Stimulated activated CD4-positive, alpha-beta T cell treated with anti-CD3 and anti-CD28 coated beads, TNF-alpha, amount 100 ng/mL, for 4 hours (primary cell): ENCODE measurements around the gene NCDN.

Source experiments
- DNase-seq, 3 experiments: peaks; one replicate each; pipeline ENCODE4 v3.0.0-alpha.2; 2020; ENCODE audit warnings: low read depth in 3 of 3

The NCDN gene

DNA sequence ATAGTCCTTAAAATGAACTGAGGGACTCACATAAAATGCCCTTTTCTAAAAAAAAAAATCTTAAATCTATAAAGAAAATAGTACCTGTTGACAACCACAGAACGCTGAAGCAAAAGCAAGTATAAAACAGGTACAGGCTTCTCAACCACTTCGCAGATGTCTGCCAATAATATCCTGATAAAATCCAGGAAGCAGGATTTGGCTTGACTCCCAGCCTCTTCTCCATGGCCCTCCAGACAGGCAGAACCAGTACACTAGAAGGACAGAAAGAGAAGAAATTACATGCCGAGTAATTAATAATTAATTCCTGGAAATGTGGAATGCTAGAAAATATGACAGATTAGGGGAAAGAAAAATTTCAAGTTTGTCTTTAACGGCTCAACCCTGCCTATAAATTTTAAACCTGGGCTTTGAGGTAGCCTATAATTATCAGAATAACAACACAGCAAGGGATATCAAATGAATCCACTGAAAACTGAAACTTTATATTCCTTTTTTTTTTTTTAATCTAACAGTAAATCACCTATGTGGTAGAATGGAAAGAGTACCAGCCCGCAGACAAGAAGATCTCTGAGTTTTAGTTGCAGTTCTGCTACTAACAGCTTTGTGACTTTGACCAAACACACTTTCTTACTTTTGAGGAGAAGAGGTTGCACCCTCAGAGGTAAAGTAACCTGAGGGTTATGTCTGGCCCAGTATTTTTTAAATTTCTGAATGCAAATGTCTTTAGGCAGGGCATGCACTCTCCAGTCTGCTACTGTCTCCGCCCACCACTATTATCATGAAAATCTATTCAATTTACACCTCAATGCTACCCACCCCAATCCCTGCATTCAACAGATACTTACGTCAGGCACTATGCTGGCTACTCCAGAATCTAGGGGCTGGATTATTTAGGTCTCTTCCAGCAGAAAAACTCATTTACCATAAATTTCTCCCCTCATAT, 3.1 kb upstream of the NCDN start:
- no peak for DNase-seq

DNA sequence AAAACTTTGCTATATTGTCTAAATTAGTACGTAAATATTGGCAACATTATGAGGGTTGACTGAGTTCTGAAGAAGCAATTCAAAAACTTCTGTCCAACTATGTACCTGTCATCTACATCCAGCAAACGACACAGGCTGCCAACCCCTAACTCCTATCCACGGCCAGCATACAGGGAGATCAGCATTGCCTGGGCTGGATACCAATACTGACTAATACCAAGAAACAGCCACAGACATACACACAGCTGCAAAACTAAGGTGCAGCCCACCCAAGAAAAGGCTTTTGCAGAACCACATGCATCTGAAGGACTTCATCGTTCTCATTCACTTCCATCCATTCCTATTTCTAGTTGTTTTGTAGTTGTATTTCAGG, 2.4 kb upstream of the NCDN start:
- DNase-seq, result no peak

DNA sequence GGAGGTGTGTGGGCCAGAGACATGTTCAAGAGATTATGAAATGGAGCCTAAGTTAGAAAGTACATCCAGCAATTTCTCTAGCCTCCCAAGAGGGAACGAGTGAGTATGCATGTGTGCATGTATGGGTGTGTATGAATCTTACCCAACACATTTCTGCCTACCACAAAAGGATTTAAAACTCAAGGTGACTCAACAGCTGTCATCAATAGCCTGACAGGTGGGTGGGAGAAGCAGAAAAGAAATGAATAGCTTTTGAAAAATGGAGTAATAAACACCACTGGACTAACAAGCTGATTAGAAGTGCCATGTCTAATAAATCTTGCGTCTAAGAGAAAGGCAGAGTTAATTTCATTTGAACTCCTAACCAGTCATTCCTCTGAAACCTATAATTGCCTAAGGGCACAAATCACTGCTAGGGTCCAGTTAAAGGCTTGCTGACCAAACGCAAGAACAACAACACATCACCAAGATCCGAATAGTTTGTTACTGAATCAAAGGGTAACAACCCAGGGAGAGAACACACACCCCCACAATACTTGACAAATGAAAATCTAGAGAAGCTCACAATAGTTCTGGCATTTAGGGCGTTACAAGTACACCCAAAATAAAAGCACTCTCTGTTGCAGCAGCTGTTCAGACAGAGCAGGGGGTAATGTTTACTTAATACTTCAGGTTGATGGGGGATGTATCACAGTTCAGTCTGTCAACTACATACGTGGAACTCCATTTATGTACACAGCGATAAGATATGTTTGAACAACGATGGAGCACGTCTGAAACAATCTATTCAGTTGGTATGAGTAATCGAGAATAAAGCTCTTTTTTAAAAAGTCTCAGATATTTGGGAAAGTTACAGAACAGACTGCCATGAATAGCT, 1.8 kb upstream of the NCDN start:
- DNase-seq, result no peak

DNA sequence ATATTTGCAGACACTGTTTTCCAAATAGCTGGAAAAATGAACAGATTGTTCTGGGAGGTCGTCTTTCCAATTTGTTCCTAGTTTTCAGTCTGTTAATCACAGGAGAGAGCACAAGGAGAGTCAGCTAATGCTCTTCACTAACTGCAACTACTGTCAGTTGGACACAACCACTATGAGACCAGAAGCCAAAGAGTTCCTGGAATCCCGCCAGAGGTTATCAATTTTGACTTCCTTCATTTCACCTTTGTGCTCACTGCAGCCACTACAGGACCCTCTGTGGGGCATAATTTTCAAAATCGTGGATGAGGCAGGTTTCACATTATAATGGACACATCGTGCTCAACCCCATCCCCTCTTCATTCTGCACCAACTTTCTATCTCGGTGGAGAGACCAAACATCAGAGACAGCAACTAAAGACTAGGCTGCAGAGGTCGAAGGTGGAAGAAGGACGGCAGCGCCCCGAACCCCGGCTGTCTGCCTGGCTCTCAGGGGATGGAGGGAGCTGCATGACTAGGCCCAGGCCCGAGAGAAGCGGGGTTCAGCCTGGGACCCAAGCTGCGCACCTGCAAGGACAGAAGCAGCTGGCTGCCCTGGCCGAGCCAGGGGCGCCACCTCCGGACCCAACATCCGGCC, 998 bp upstream of the NCDN start:
- DNase-seq, result no peak

DNA sequence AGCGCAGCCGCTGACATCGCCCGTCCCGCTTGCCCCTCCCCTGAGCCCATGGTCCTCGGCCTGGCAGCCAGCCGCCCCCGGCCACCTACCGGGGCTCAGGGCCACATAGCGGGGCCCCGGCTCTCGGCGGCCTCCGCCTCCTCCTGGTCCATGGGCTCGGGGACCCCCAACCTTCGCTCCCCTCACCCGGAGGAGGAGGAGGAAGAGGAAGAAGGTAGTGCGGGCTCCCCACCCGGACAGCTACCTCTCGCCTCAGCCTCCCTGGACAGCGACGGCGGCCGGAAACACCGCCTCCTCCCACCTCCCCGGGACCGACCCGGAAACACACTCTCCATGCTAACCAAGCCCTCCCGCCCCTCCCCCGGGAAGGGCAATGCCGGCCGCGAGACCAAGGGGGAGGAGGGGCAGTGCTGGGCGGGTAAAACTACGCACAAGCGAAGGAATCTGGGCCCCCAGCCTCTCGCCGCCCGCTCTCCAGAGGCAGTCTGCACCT, 435 bp upstream of the NCDN start, which contains the start of gene KIAA0319L:
KIAA0319L (minus strand) TSS at position 286 of the 493 bp plus-strand sequence. CDS start 2,912 bp downstream, outside the sequence.
- no peak for DNase-seq

DNA sequence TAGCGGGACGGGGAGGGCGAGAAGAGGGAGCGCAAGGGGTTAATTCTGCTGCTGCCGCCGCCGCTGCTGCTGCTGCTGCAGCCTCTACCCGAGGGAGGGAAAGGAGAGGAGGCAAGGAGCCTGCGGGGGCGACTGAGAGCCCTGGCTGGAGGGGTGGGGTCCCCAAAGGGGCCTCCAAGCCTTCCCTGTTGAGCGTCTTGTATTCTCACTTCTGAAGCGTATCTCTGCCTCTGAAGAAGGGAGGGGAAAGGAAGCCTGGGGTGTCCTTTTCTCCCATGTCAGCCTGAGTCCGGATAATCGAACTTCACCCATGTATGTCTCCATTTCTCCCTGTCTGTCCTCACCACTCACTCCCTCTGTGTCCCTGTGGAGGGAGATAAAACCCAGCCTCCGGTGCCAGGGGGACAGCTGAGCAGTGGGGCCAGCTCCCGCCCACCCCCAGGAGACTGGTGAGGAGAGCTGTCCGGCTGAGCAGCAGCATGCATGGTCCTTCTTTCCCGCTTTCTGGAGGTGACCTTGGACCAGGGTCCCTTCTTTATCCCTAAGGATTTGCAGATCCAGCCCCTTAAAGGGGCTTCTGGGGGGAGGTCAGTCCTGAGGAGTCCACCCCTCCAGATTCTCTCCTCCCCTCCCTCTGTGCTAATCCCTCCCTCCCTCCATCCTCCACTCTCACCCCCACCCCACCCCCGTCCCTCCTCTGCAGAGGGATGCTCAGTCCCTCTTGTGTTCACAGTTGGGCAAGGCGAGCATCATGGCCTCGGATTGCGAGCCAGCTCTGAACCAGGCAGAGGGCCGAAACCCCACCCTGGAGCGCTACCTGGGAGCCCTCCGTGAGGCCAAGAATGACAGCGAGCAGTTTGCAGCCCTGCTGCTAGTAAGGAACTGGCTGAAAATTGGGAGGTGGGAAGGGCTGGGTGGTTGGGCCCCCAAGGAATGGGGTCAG, 1.0 kb downstream of the NCDN start:
- DNase-seq, result no peak

DNA sequence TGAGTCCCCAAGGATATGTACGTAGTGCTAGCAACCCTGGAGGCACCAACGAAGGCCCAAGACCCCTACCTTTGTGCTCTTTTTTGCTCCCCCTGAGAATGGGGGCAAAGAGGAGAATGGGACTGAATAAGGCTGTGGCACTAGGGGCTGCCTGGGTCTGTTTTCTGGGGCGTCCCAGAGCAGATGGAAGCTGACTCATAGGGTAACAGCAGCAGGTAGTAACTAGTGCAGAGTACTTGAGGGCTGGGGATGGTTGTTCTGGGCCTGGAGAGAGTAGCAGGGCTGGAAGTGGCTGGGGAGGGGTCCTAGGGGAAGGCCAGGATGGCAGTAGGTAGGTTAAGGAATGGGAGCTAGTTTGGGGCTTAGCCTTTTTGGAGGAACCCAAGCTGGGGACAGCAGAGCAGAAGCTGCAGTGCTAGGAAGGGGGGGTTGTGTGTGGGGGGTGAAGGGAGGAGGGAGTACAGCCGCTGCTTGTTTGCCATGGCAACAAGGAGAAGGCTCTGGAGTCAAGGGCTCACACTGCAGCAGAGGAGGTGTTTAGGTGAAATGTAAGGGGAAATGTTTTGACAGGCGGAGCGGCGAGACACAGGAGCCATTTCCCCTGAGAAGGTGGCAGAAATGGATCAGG, 1.8 kb downstream of the NCDN start:
- no peak for DNase-seq

DNA sequence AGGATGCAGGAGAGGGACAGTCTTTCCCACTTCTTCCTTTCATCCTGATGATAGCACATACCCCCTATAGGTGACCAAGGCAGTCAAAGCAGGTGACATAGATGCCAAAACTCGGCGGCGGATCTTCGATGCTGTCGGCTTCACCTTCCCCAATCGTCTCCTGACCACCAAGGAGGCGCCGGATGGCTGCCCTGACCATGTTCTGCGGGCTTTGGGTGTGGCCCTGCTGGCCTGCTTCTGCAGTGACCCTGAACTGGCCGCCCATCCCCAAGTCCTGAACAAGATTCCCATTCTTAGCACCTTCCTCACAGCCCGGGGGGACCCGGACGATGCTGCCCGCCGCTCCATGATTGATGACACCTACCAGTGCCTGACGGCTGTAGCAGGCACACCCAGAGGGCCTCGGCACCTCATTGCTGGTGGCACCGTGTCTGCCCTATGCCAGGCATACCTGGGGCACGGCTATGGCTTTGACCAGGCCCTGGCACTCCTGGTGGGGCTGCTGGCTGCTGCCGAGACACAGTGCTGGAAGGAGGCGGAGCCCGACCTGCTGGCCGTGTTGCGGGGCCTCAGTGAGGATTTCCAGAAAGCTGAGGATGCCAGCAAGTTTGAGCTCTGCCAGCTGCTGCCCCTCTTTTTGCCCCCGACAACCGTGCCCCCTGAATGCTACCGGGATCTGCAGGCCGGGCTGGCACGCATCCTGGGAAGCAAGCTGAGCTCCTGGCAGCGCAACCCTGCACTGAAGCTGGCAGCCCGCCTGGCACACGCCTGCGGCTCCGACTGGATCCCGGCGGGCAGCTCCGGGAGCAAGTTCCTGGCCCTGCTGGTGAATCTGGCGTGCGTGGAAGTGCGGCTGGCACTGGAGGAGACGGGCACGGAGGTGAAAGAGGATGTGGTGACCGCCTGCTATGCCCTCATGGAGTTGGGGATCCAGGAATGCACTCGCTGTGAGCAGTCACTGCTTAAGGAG, 2.9 kb downstream of the NCDN start:
- DNase-seq, result no peak

DNA sequence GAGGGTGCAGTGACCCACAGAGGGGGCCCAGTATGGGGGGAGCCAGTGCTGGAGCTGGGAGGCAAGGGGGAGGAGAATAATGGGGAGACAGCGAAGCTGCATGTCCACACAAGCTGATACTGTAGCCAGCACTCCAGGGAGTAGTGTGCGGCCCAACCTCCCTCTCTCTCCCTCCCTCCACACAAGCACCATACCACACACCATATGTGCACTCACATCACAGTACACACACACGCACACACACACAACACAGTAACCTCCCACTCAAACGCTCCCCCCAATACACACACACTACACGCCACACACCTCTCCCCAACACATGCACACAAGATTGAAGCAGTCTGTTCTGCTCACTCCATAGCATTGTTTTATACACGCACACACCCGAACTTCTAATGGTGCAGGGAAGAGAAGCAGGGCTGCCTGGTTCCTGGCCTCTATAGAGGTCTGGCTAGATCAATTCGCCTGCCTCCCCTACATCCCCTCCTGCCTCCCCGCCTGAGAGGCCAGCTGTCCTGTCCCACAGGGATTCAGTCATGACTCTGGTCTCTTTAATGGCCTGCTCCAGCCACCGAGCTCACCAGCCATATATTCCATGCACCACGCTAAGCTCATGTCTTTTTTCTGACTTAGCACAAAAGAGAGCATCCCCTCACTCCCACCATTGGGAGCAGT, 3.8 kb downstream of the NCDN start:
- no peak for DNase-seq

DNA sequence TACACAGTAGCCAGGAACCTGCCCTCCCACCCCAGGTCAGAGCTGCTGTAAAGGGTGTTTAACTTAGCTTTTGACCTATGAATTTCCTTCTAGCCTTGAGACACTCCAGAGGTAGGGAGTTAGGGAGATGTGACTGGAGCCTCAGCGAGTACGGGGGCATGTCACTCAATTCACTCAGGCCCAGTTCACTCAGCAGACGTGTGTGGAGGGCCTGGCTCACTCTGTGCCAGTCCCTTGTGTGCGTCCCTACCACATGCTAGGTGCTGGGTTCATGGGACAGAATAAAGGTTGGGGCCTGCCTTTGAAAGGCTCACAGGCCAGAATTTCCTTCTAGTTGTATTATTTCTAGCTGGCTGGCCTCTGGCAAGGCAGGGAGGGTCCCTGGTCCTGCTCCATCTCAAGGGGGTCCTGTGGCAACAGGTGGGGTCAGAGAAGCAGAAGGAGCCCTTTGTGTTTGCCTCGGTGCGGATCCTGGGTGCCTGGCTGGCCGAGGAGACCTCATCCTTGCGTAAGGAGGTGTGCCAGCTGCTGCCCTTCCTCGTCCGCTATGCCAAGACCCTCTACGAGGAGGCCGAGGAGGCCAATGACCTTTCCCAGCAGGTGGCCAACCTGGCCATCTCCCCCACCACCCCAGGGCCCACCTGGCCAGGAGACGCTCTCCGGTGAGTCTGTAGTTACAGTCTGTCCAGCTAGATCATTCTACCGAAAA, 4.5 kb downstream of the NCDN start:
- DNase-seq, result no peak

DNA sequence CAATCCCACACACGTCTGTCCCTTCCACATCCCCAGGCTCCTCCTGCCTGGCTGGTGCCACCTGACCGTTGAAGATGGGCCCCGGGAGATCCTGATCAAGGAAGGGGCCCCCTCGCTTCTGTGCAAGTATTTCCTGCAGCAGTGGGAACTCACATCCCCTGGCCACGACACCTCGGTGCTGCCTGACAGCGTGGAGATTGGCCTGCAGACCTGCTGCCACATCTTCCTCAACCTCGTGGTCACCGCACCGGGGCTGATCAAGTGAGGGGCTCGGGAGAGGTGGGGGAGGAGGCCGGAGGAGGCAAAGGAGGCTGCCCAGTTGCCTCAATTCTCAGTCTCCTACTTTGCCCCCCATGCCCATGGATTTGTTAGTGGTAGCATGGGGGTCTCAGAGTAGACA, 5.6 kb downstream of the NCDN start:
- DNase-seq, result no peak

DNA sequence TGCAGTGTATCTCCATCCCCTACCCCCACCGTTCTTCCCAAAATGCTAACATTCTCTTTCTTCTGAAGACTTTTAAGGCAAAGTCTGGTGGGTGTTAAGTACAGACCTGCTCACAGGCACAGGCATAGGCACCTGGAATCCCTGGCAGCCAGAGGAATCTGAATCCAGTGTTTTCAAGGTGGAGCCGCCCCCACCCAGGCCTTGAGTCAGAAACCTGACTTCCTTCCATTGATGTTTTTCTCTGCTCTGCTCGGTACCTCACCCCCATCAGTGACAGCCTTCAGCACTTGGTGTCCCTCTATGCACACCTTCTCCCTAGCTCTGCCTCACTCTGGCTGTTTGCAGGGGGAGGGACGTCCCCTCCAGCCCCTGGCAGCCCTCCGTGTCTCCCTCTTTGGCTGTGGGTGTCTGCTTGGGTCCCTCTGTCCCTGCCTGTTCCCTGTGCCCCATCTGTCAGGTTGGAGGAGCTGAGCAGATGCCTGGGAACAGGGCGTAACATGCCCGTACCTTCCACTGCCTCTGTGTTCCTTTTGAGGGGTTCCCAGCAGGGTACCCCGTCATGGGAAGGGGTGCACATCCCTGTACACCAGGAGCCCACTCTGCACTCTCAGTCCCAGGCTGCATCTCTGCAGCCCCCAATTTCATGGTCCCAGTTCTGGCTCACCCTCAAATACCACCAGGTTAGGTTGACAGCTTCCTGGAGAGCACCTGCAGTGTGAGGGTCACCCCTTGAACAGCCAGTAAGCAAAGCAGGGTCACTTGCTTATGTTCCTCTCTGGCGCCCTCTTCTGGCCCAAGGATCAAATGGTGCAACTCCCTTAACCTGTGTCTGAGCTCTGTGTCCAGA, 6.7 kb downstream of the NCDN start:
- peak; percentile 60 to 64 (median 62) for DNase-seq

DNA sequence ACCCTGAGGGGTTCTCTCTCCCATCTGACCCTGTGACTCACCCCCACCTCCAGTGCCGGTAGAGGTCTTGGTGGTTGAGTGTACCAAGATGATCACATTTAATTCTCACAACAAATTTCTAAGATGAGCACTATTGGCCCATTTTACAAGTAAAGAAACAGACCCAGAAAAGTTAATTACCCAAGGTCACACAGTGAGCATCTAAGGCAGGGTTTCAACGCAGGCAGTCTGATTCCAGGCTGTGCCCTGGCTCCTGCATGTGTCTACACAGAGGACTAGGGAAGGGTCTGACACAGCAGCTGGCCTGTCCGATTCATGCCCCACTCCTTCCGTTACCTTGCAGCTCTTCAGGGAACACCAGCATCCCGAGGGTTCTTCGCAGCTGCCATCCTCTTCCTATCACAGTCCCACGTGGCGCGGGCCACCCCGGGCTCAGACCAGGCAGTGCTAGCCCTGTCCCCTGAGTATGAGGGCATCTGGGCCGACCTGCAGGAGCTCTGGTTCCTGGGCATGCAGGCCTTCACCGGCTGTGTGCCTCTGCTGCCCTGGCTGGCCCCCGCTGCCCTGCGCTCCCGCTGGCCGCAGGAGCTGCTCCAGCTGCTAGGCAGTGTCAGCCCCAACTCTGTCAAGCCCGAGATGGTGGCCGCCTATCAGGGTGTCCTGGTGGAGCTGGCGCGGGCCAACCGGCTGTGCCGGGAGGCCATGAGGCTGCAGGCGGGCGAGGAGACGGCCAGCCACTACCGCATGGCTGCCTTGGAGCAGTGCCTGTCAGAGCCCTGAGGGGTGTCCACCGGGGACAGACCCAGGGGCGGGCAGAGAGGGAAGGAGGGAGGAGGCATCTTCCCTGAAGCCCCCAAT, 7.5 kb downstream of the NCDN start:
- DNase-seq, result no peak

DNA sequence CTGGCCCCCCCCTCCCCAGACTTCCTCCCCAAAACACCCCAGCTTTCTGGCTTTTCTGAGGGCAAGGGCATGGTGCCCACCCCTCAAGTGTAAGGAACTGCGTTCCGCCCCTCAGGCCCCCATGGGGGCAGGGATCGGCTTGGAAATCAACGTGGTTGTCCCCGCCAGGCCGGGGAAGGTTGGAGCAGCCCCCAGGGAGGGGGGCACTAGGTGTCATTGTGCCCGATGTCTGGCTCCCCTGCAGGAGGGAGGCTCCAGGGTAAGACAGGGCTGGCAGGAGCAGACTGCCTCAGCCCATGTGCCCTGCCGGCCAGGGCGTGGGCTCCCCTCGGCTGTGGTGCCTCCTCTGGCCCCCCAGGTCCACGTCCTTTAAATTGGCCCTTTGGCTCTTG, 8.1 kb downstream of the NCDN start:
- DNase-seq, result no peak

DNA sequence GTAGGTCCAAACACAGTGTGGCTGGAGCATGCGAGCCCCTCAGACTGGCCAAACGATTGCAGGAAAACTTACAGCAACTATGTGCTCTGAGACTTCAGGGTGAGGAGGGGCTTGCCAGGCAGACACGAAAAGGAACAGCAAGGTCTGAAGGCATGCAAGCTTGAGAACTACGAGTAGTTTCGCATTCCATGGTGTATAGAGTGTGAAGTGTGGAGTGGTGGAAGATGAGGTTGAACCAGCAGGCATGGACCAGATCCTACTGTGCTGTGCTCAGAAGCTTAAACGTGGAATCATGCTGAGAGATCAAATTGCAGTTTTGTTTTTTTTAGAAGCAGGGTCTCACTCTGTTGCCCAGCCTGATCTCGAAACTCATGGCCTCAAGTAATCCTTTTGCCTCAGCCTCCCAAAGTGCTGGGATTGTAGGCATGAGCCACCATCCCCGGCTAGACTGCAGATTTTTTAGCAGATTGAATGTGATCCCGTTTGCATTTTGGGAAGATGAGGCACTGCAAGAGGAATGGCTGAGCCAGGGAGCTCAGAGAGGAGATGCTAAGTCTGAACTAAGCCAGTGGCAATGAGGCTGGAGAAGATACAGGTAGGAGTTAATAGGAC, 10.5 kb downstream of the NCDN start:
- DNase-seq, result no peak

DNA sequence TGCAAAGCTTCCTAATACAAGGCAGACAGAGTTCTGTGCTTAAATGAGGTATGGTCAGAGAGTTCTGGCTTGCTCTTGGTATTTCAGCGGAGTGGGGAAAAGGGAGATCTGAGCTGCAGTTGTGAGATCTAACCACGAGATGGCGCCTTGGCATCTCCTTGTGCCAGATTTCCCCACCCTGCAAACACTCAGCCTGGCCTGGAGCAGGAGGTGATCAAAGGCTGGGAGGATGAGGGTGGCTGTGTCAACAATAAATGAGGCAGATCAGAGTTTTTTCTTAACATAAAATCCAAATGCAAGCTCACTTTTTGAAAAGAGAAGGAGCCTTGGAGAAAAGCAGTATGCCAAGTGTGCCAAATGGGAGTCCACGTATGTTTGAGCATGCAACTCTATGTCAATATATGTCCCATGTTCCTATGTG, 11.4 kb downstream of the NCDN start:
- DNase-seq, result peak in 2 of 3 experiments; percentile 31 to 44
